Epithelial cell of esophagus (primary cell): ENCODE results near the gene PHF3.

Source experiments
- DNase-seq: peaks from one replicate; pipeline ENCODE4 v3.0.0; 2010; ENCODE audit warnings: low read depth
- H3K4me3 ChIP-seq: 2 replicates; pipeline ENCODE4 v1.5.1; 2011; ENCODE audit warnings: mild to moderate bottlenecking, low read length, control low read depth
- TF ChIP-seq, protein P1 (sequence below): IDR thresholded peaks from 2 replicates; pipeline ENCODE4 v1.5.1; 2011; ENCODE audit warnings: low read depth, mild to moderate bottlenecking, low read length, control low read depth, inconsistent platforms; ENCODE audit not compliant: insufficient read depth; ENCODE audit errors: missing control alignments

The PHF3 gene

DNA sequence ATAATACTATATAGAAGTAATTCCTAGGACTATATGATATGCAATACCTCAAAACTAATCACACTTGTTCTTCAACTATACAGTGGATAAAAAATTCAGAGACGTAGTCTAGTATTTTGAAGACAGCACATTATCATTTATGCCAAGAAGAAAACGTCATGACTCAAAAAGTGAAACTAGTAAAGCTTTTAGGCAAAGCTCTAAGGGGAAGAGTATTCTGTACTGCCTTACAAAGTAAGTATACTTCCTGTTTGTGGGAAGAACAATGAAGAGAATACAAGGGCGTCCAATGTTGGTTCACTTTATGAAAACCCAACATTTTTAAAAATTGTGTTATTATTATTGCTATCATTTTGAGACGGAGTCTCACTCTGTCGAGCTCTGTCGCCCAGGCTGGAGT, 35.5 kb upstream of the PHF3 start:
- no peak for DNase-seq
- H3K4me3 ChIP-seq = no peak overlapping the region
- TF ChIP-seq, protein P1, sequence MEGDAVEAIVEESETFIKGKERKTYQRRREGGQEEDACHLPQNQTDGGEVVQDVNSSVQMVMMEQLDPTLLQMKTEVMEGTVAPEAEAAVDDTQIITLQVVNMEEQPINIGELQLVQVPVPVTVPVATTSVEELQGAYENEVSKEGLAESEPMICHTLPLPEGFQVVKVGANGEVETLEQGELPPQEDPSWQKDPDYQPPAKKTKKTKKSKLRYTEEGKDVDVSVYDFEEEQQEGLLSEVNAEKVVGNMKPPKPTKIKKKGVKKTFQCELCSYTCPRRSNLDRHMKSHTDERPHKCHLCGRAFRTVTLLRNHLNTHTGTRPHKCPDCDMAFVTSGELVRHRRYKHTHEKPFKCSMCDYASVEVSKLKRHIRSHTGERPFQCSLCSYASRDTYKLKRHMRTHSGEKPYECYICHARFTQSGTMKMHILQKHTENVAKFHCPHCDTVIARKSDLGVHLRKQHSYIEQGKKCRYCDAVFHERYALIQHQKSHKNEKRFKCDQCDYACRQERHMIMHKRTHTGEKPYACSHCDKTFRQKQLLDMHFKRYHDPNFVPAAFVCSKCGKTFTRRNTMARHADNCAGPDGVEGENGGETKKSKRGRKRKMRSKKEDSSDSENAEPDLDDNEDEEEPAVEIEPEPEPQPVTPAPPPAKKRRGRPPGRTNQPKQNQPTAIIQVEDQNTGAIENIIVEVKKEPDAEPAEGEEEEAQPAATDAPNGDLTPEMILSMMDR = no peak

DNA sequence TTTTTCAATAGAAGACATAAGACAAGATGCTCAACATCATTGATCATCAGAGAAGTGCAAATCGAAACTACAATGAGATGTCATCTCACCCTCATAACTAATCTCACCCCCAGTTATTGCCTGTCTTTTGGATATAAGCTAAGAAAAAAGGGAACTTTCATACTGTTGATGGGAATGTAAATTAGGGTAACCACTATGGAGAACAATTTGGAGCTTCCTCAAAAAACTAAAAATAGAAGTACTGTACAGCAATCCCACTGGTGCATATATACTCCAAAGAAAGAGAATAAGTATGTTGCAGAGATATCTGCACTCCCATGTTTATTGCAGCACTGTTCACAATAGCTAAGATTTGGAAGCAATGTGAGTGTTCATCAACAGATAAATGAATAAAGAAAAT, 26.4 kb upstream of the PHF3 start:
- no peak for DNase-seq
- H3K4me3 ChIP-seq = no peak overlapping the region
- TF ChIP-seq, protein P1 = no peak

DNA sequence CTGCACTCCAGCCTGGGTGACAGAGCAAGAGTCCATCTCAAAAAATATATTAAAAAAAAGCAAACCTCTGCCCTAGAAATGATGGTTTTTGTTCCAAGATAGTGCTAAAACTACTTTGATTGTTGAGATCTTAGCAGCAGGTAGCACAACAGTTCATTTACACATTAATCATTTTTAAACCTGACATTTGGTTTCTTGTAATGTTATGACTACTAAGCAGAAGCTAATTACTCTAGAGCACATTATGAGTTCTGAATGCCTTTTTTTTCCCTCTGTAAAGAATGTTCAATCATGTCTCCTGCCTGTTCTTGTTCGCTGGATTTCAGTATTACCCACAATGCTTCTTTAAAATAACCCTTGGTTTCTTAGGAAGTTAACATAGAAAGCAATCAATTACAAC, 24.7 kb upstream of the PHF3 start:
- DNase-seq = no peak
- H3K4me3 ChIP-seq = no peak overlapping the region
- TF ChIP-seq, protein P1 = no peak

DNA sequence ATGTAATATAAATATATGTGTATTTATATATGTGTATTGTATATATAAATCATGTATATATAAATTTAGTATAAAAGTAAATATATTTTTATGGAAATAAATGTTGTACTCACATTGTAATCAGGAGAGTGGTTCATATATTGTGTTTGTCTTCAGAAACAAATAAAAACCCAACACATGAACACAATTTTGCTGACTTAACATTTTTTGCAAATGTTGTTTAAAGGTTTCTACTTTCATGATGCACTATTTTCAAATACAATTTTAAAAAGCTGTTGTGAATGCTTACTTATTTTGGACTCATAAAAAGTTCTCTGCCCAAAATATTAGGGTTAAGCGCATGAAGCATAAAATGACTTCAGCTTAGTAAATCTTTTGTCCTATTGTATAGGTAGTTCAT, 24.0 kb upstream of the PHF3 start:
- DNase-seq = no peak
- no peak overlapping the region for H3K4me3 ChIP-seq
- TF ChIP-seq, protein P1 = no peak

DNA sequence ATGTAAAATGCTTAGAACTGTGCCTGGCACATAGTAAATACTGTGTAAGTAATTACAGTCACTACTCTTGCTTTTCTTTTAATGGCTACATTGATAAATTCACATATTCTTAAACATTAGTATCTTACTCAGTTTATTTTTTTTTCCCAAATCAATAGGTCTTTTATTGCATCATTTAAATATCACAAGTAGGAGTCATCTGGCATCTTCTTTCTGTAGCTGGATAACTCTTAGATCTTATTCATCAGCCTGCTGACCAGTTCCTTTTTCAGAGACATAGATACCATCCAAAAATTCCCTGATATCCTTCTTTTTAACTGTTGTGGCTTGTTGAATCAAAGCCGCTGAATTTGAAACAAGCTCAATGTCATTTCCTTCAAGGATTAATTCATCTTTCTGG, 20.0 kb upstream of the PHF3 start:
- DNase-seq = no peak
- TF ChIP-seq, protein P1 = no peak
- H3K4me3 ChIP-seq = no peak overlapping the region

DNA sequence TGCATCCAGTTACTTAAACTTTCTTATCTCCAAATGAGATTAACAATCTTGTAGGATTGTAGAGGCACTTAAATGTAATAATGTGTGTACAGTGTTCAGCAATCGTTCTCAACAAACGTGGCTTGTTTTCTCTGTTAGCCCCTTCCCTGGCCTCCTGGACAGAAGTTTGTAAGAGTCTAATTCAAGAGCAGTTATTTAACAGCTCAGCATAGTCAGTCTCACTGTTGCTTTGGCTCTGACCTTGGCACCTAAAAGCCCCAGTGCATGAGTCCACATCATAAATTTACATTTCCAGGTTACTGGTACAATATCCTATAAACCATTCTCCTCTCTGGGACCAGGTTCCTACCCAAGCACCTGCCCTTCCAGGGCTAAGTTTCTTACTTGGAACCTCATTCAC, 11.5 kb upstream of the PHF3 start:
- no peak overlapping the region for H3K4me3 ChIP-seq
- TF ChIP-seq, protein P1 = no peak
- DNase-seq = no peak

DNA sequence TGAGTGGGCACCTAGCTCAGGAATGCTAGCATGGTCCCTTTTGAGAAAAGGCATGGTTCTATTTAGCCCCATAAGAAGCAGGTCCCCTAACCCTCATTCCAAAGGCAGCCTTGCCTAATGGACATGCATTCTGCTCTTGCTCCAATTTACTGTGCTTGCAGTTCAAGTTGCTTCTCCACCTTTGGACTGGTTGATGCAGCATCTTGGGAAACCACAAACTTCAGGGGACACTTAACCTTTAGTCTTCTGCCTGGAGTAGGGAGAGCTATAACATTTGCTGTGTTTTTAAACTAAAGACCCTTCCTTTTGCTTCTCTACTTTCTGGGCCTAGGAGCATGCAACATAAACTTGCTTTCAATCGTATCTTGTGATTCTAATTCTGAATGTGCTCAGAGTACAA, 5.1 kb upstream of the PHF3 start:
- no peak for DNase-seq
- no peak overlapping the region for H3K4me3 ChIP-seq
- TF ChIP-seq, protein P1 = no peak
